HEK293 (cell line): ENCODE results near the gene STPG2.
"Not testable (repeated sequence)": the region's sequence is repeated elsewhere in the genome, so short reads cannot be mapped to it uniquely, and the experiment has no call there.

Experiments used
- CTCF ChIA-PET: fragments of 350-600 bp; formaldehyde crosslinking; extraction: SDS; loops from one replicate; lab custom pipeline; 2021; ENCODE audit warnings: antibody characterized with exemption; lab: Yijun Ruan, JAX
- POLR2A ChIA-PET: fragments of 300-600 bp; formaldehyde crosslinking; extraction: SDS; loops from one replicate; lab custom pipeline; 2020; ENCODE audit warnings: antibody characterized with exemption, inconsistent platforms; lab: Yijun Ruan, JAX
- H3K27ac ChIP-seq: fragments of 200-500 bp; sonication (Bioruptor generic); 2 replicates; pipeline ENCODE4 v1.5.1; 2014; ENCODE audit warnings: low read depth, low read length, control low read depth, inconsistent platforms; ENCODE audit errors: extremely low read depth
- H3K36me3 ChIP-seq, 2 experiments: fragments of 200-500 bp in 1 of 2; sonication (Bioruptor generic) in 1 of 2; 1 replicate in 1 of 2; 2 replicates in 1 of 2; pipeline ENCODE4 v1.5.1; 2014 to 2017; ENCODE audit warnings: inconsistent platforms in 2 of 2, low read length in 2 of 2; ENCODE audit not compliant: control insufficient read depth in 2 of 2, insufficient read depth in 1 of 2
- H3K4me1 ChIP-seq: fragments of 200-500 bp; sonication (Bioruptor generic); 2 replicates; pipeline ENCODE4 v1.5.1; 2014; ENCODE audit warnings: mild to moderate bottlenecking, low read length, inconsistent platforms; ENCODE audit not compliant: control insufficient read depth, insufficient read depth
- H3K4me3 ChIP-seq: 2 replicates; pipeline ENCODE4 v1.5.1; 2011; ENCODE audit warnings: low read depth, mild to moderate bottlenecking, control low read depth, low read length, moderate library complexity
- H3K9me3 ChIP-seq: fragments of 200-500 bp; sonication (Bioruptor generic); 2 replicates; pipeline ENCODE4 v1.5.1; 2014; ENCODE audit warnings: low read depth, low read length, inconsistent platforms; ENCODE audit not compliant: control insufficient read depth, insufficient read depth
- GLI4 ChIP-seq: fragments of 450-650 bp; formaldehyde crosslinking; IDR thresholded peaks from 2 replicates; pipeline ENCODE4 v1.5.1; 2016; ENCODE audit warnings: missing biosample characterization, missing genetic modification characterization
- KLF9 ChIP-seq: fragments of 450-650 bp; formaldehyde crosslinking; IDR thresholded peaks from 2 replicates; pipeline ENCODE4 v1.5.1; 2016; ENCODE audit warnings: missing biosample characterization, missing genetic modification characterization, low read depth
- ZBTB20 ChIP-seq: fragments of 450-650 bp; formaldehyde crosslinking; IDR thresholded peaks from 2 replicates; pipeline ENCODE4 v1.5.1; 2016; ENCODE audit warnings: missing biosample characterization, missing genetic modification characterization
- ZBTB26 ChIP-seq: fragments of 450-650 bp; formaldehyde crosslinking; optimal IDR thresholded peaks from 2 replicates; pipeline ENCODE3; 2016; ENCODE audit warnings: missing biosample characterization, mild to moderate bottlenecking, missing genetic modification characterization
- ZNF10 ChIP-seq: fragments of 450-650 bp; formaldehyde crosslinking; IDR thresholded peaks from 2 replicates; pipeline ENCODE4 v1.5.1; 2017; ENCODE audit warnings: missing biosample characterization, missing genetic modification characterization
- ZNF169 ChIP-seq: fragments of 450-650 bp; formaldehyde crosslinking; IDR thresholded peaks from 2 replicates; pipeline ENCODE4 v1.5.1; 2016; ENCODE audit warnings: missing biosample characterization, missing genetic modification characterization
- ZNF341 ChIP-seq: fragments of 450-650 bp; formaldehyde crosslinking; IDR thresholded peaks from 2 replicates; pipeline ENCODE4; 2016; ENCODE audit warnings: low read depth, missing biosample characterization, missing genetic modification characterization
- ZNF391 ChIP-seq: fragments of 450-650 bp; formaldehyde crosslinking; IDR thresholded peaks from 2 replicates; pipeline ENCODE4 v1.5.1; 2016; ENCODE audit warnings: low read depth, missing biosample characterization, missing genetic modification characterization, borderline replicate concordance
- ZNF488 ChIP-seq: fragments of 450-650 bp; formaldehyde crosslinking; IDR thresholded peaks from 2 replicates; pipeline ENCODE4 v1.5.1; 2016; ENCODE audit warnings: missing biosample characterization, missing genetic modification characterization
- ZNF501 ChIP-seq: fragments of 450-650 bp; formaldehyde crosslinking; IDR thresholded peaks from 2 replicates; pipeline ENCODE4 v1.5.1; 2016; ENCODE audit warnings: missing biosample characterization, missing genetic modification characterization
- ZNF521 ChIP-seq: fragments of 450-650 bp; formaldehyde crosslinking; IDR thresholded peaks from 2 replicates; pipeline ENCODE4 v1.5.1; 2017; ENCODE audit warnings: missing biosample characterization, mild to moderate bottlenecking, missing genetic modification characterization
- ZNF660 ChIP-seq: fragments of 450-650 bp; IDR thresholded peaks from 2 replicates; pipeline ENCODE4 v1.5.1; 2018; ENCODE audit warnings: missing biosample characterization, mild to moderate bottlenecking, missing genetic modification characterization
- ZNF670 ChIP-seq: fragments of 450-650 bp; formaldehyde crosslinking; IDR thresholded peaks from 2 replicates; pipeline ENCODE4 v1.5.1; 2016; ENCODE audit warnings: missing biosample characterization, missing genetic modification characterization, low read depth
- ZNF837 ChIP-seq: fragments of 450-650 bp; formaldehyde crosslinking; IDR thresholded peaks from 2 replicates; pipeline ENCODE4 v1.5.1; 2016; ENCODE audit warnings: missing biosample characterization, missing genetic modification characterization
- ZSCAN23 ChIP-seq: fragments of 450-650 bp; formaldehyde crosslinking; IDR thresholded peaks from 2 replicates; pipeline ENCODE4 v1.5.1; 2016; ENCODE audit warnings: missing biosample characterization, missing genetic modification characterization
- TF ChIP-seq, protein P1 (sequence below): fragments of 450-650 bp; formaldehyde crosslinking; conservative IDR thresholded peaks from 2 replicates; pipeline ENCODE4 v1.5.1; 2016; ENCODE audit warnings: low read depth, missing biosample characterization, missing genetic modification characterization
- TF ChIP-seq, protein P2 (sequence below): fragments of 450-650 bp; formaldehyde crosslinking; IDR thresholded peaks from 2 replicates; pipeline ENCODE4 v1.5.1; 2016; ENCODE audit warnings: missing biosample characterization, missing genetic modification characterization

Gene STPG2

GRCh38 chr4:97560009-97560408, 583.3 kb downstream of the STPG2 start:
- H3K9me3 ChIP-seq, result no peaks in the 10 kb centered on the region
- ChIA-PET POLR2A (no interaction called here), CTCF (no interaction called here)

DNA sequence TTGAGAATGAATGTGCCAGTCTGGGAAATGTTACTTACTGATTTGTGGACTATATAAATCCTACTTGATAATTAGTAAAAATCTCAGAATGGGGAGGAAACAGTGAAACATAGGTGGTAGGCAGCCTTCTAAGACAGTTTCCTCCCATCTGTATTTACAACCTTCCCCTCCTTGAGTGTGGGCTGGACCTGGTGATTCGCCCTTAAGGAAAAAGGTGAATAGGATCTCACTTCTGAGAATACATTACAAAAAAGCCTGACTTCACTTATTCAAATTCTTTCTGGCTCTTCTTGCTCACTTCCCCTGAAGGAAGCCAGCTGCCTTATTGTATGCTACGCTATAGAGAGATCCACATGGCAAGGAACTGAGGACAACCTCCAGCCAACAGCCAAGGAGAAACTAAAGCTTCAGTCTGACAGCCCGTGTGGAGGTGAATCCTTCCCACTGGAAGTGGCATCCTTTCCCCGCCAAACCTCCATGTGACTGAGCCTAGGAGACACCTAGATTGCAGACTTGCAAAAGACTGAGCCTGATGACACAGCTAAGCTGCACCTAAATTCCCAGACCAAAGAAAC, 585.0 kb downstream of the STPG2 start:
- Histone ChIP-seq H3K36me3 (no peaks in the 10 kb centered on the region), H3K4me3 (no peak overlapping the region), H3K4me1 (no peaks in the 10 kb centered on the region), H3K27ac (no peak overlapping the region), H3K9me3 (no peaks in the 10 kb centered on the region)
- TF ChIP-seq, protein P1, sequence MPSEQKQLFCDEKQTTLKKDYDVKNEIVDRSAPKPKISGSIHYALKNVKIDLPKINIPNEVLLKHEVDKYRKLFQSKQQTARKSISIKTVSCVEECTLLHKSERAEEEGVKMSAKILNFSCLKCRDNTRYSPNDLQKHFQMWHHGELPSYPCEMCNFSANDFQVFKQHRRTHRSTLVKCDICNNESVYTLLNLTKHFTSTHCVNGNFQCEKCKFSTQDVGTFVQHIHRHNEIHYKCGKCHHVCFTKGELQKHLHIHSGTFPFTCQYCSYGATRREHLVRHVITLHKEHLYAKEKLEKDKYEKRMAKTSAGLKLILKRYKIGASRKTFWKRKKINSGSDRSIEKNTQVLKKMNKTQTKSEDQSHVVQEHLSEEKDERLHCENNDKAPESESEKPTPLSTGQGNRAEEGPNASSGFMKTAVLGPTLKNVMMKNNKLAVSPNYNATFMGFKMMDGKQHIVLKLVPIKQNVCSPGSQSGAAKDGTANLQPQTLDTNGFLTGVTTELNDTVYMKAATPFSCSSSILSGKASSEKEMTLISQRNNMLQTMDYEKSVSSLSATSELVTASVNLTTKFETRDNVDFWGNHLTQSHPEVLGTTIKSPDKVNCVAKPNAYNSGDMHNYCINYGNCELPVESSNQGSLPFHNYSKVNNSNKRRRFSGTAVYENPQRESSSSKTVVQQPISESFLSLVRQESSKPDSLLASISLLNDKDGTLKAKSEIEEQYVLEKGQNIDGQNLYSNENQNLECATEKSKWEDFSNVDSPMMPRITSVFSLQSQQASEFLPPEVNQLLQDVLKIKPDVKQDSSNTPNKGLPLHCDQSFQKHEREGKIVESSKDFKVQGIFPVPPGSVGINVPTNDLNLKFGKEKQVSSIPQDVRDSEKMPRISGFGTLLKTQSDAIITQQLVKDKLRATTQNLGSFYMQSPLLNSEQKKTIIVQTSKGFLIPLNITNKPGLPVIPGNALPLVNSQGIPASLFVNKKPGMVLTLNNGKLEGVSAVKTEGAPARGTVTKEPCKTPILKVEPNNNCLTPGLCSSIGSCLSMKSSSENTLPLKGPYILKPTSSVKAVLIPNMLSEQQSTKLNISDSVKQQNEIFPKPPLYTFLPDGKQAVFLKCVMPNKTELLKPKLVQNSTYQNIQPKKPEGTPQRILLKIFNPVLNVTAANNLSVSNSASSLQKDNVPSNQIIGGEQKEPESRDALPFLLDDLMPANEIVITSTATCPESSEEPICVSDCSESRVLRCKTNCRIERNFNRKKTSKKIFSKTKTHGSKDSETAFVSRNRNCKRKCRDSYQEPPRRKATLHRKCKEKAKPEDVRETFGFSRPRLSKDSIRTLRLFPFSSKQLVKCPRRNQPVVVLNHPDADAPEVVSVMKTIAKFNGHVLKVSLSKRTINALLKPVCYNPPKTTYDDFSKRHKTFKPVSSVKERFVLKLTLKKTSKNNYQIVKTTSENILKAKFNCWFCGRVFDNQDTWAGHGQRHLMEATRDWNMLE (tag by site-specific recombination), result no peak
- no peak for TF ChIP-seq KLF9 (tag by site-specific recombination)
- ChIA-PET CTCF (no interaction called here), POLR2A (no interaction called here)

More at GRCh38 chr4:97560009-97560408, 583.3 kb downstream of the STPG2 start:
- H3K27ac ChIP-seq, result no peak overlapping the region
- no peaks in the 10 kb centered on the region for H3K4me1 ChIP-seq
- H3K36me3 ChIP-seq, result no peaks in the 10 kb centered on the region
- no peak overlapping the region for H3K4me3 ChIP-seq
- TF ChIP-seq ZNF660, result no peak
- TF ChIP-seq ZNF670, result no peak
- no peak for TF ChIP-seq ZNF521 (tag by site-specific recombination)
- TF ChIP-seq ZNF10 (tag by site-specific recombination), result no peak
- no peak for TF ChIP-seq ZBTB20 (tag by site-specific recombination)
- TF ChIP-seq ZNF837 (tag by site-specific recombination), result no peak
- no peak for TF ChIP-seq ZBTB26 (tag by site-specific recombination)
- TF ChIP-seq GLI4 (tag by site-specific recombination), result no peak
- no peak for TF ChIP-seq ZNF501 (tag by site-specific recombination)
- no peak for TF ChIP-seq ZNF341
- no peak for TF ChIP-seq ZSCAN23 (tag by site-specific recombination)
- no peak for TF ChIP-seq ZNF169 (tag by site-specific recombination)
- TF ChIP-seq ZNF391 (tag by site-specific recombination), result no peak
- TF ChIP-seq, protein P2, sequence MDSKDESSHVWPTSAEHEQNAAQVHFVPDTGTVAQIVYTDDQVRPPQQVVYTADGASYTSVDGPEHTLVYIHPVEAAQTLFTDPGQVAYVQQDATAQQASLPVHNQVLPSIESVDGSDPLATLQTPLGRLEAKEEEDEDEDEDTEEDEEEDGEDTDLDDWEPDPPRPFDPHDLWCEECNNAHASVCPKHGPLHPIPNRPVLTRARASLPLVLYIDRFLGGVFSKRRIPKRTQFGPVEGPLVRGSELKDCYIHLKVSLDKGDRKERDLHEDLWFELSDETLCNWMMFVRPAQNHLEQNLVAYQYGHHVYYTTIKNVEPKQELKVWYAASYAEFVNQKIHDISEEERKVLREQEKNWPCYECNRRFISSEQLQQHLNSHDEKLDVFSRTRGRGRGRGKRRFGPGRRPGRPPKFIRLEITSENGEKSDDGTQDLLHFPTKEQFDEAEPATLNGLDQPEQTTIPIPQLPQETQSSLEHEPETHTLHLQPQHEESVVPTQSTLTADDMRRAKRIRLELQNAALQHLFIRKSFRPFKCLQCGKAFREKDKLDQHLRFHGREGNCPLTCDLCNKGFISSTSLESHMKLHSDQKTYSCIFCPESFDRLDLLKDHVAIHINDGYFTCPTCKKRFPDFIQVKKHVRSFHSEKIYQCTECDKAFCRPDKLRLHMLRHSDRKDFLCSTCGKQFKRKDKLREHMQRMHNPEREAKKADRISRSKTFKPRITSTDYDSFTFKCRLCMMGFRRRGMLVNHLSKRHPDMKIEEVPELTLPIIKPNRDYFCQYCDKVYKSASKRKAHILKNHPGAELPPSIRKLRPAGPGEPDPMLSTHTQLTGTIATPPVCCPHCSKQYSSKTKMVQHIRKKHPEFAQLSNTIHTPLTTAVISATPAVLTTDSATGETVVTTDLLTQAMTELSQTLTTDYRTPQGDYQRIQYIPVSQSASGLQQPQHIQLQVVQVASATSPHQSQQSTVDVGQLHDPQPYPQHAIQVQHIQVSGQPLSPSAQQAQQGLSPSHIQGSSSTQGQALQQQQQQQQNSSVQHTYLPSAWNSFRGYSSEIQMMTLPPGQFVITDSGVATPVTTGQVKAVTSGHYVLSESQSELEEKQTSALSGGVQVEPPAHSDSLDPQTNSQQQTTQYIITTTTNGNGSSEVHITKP (tag by site-specific recombination), result no peak
- no peak for TF ChIP-seq ZNF488
- TF ChIP-seq, all 188 proteins: peak for 0

GRCh38 chr4:97550637-97551036, 592.6 kb downstream of the STPG2 start:
- H3K9me3 ChIP-seq, H3K36me3 ChIP-seq, H3K27ac ChIP-seq, H3K4me1 ChIP-seq, CTCF ChIA-PET, POLR2A ChIA-PET, H3K4me3 ChIP-seq: not testable (repeated sequence)
